NB4 (cell line): ENCODE data around the gene C4orf50.

Experiments used
- DNase-seq: peaks from one replicate; pipeline ENCODE4 v3.0.0; 2010; ENCODE audit warnings: low read depth
- H3K4me3 ChIP-seq: one replicate; pipeline ENCODE4 v1.5.1; 2011; ENCODE audit warnings: mild to moderate bottlenecking, low read depth, low read length, moderate library complexity
- CTCF ChIP-seq: IDR thresholded peaks from one replicate; pipeline ENCODE4 v1.5.1; 2012; ENCODE audit warnings: low read depth, low read length
- MAX ChIP-seq: IDR thresholded peaks from 2 replicates; pipeline ENCODE4 v1.6.1; 2011; ENCODE audit warnings: low read depth, low read length
- MYC ChIP-seq: IDR thresholded peaks from 2 replicates; pipeline ENCODE4 v1.6.1; 2011; ENCODE audit warnings: low read depth, low read length
- POLR2A ChIP-seq: IDR thresholded peaks from 2 replicates; pipeline ENCODE4 v1.6.1; 2011; ENCODE audit warnings: mild to moderate bottlenecking; ENCODE audit not compliant: insufficient read length; ENCODE audit errors: extremely low read depth

The C4orf50 gene

GRCh38 chr4:5971078-5971450 is 47.2 kb downstream of the C4orf50 start:
- DNase-seq, result no peak
- no peak overlapping the region for H3K4me3 ChIP-seq
- no peak for TF ChIP-seq MAX

GRCh38 chr4:5970381-5971077 is 47.7 kb downstream of the C4orf50 start:
- DNase-seq, result no peak
- no peak overlapping the region for H3K4me3 ChIP-seq
- TF ChIP-seq CTCF (no peak), MYC (no peak), MAX (no peak), POLR2A (no peak)

- DNase-seq, result no peak
- H3K4me3 ChIP-seq, result no peak overlapping the region
- TF ChIP-seq CTCF, result no peak
- no peak for TF ChIP-seq POLR2A
- no peak for TF ChIP-seq MAX
- TF ChIP-seq MYC, result no peak
Observed at GRCh38 chr4:5969777-5970176, 48.5 kb downstream of the C4orf50 start.

GRCh38 chr4:5969336-5969735 is 48.9 kb downstream of the C4orf50 start:
- no peak overlapping the region for H3K4me3 ChIP-seq
- no peak for TF ChIP-seq MYC
- TF ChIP-seq POLR2A, result no peak
- no peak for TF ChIP-seq CTCF
- no peak for TF ChIP-seq MAX
- DNase-seq, result no peak

- no peak for DNase-seq
- TF ChIP-seq CTCF (no peak), POLR2A (no peak), MAX (no peak)
- H3K4me3 ChIP-seq, result no peak overlapping the region
Observed at GRCh38 chr4:5968246-5968645, 50.0 kb downstream of the C4orf50 start.

- TF ChIP-seq POLR2A (no peak), MYC (no peak), MAX (no peak)
- no peak for DNase-seq
- no peak overlapping the region for H3K4me3 ChIP-seq
Observed at GRCh38 chr4:5967783-5968182, 50.4 kb downstream of the C4orf50 start.

GRCh38 chr4:5965225-5965624 is 53.0 kb downstream of the C4orf50 start:
- no peak overlapping the region for H3K4me3 ChIP-seq
- DNase-seq, result no peak
- TF ChIP-seq POLR2A (no peak), MYC (no peak), MAX (no peak), CTCF (no peak)
